NCI-H2171 treated with DMSO at 0.1 percent for 48 hours (cell line): ENCODE data around the gene HNRNPM.
"Not testable (repeated sequence)": the region's sequence is repeated elsewhere in the genome, so short reads cannot be mapped to it uniquely, and the experiment has no call there.

Source experiments
- DNase-seq: peaks from one replicate; lab custom pipeline; 2025; lab: John Stamatoyannopoulos, UW

HNRNPM gene

DNA sequence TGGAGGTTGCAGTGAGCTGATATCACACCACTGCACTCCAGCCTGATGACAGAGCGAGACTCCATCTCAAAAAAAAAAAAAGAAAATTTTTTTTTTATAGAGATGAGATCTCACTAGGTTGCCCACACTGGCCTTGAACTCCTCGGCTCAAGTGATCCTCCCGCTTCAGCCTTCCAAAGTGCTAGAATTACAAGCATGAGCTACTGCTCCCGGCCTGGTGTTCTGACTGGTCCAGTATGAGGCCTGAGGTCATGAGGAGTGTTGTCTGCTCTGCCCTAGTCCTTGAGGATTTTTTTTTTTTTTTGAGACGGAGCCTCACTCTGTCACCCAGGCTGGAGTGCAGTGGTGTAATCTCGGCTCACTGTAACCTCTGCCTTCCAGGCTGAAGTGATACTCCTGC, 19.4 kb upstream of the HNRNPM start:
- not testable (repeated sequence) for DNase-seq

DNA sequence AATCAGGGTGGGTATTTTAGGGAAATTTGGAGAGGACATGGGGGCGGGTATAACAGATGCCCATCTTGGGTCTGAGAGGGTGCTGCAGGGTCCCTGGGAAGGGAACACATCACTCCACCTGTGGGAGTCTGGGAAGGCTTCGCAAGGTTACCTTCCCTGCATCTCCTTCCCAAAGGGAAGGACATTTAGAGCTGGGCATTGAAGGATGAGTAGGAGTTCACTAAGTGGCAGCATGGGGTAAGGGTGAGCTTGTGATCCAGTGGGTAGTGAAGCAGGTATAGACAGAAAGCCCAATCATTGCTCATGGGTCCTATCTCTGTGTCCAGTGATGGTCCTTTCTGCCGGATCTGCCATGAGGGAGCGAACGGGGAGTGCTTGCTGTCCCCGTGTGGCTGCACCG, 18.5 kb upstream of the HNRNPM start:
- no peak for DNase-seq

GRCh38 chr19:8429044-8429443, 15.7 kb upstream of the HNRNPM start:
- DNase-seq: no peak

GRCh38 chr19:8429826-8430225, 14.9 kb upstream of the HNRNPM start:
- DNase-seq: no peak

GRCh38 chr19:8430650-8431049, 14.1 kb upstream of the HNRNPM start:
- DNase-seq: no peak

- DNase-seq: no peak
Observed at GRCh38 chr19:8438236-8438635, 6.5 kb upstream of the HNRNPM start.

DNA sequence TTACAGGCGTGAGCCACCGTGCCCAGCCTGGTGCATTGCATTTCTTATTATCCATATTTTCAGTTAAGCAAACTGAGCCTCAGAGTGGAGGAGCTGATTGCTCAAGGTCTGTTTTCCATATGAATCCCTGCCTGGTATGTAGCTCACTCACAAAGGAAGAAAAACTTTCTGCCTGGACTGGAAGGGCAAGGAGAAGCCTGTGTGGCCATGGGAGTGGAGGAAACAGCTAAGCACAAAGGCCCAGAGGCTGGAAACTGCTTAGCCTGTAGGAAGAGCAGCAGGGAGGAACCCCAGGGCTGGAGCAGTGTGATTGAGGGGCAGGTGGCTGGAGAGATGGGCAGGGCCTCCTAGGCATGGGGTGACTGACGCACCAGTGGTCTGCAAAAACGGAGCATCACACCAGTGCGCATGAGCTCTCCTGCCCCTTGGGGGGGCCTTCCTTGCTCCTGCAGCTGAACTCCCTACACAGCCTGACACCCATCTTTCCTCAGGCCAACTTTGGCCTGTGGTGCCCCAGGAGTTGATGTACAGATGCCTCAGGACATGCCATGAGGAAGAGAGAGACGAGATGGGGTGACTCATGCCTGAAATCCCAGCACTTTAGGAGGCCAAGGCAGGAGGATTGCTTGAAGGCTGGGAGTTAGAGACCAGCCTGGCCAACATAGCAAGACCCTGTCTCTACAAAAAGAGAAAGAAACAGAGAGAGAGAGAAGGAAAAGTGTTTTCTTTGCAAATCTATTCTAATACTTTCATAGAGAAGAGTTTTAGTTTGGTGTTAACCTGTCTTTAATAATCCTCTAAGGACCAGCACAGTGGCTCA, 2.8 kb upstream of the HNRNPM start:
- no peak for DNase-seq

DNA sequence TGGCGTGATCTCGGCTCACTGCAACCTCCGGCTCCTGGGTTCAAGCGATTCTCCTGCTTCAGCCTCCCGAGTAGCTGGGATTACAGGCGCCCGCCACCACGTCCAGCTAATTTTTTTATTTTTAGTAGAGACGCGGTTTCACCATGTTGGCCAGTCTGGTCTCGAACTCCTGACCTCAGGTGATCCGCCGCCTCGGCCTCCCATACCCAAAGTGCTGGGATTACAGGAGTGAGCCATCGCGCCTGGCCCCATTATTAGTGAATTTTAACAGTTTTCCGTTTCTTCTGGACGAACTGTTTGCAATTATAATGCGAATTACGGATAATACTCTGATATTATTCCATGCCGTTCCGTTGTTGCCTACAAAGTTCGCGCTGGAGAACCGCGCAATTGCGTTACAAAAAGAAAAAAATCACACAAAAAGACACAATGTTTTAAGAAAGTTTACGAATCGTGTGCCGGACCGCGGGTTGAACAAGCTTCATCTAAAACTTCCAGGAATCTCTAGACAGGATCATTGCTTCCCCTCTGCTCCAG, 567 bp upstream of the HNRNPM start:
- not testable (repeated sequence) for DNase-seq

DNA sequence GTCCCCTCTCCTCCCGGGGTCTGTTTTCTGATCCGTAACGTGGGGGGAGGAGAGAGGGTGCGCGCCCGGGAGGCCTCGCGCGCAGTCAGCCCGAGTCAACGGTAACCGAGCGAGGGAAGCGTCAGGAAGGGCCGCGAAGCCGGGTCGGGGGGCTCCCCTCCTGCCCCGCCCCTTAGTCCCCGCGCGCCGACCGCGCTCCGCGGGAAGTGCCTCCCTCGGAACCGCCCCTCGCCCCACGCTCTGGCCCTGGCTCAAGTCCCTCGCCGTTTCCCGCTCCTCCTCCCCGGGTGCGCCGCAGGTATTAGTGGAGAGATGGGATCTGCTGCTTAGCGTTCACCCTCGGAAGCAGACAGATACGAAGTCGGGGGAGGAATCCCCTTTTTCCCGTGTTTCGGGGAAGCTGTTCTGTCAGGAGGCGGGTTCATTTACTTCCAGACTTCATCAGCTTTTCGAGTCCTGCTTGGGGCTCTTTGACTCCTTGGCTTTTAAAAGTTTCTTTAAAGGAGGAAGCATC, 770 bp downstream of the HNRNPM start:
- peak; percentile 10 for DNase-seq

GRCh38 chr19:8446061-8446709, 1.4 kb downstream of the HNRNPM start:
- no peak for DNase-seq

GRCh38 chr19:8449830-8450229, 5.1 kb downstream of the HNRNPM start:
- no peak for DNase-seq

DNA sequence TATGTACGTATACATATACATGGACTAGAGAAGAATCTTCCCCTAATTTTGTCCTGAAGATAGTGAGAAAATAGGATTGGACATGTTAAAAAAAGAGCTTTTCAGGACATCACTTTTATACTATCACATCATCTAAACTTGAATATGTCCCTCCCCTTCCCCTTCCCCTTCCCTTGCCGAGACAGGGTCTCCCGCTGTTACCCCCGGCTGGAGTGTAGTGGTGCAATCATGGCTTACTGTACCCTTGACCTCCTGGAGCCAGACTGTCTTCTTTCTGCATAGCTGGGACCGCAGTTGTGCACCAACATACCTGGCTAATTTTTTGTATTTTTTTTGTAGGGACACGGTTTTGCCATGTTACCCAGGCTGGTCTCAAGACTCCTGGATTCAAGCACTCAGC, 6.6 kb downstream of the HNRNPM start:
- DNase-seq: no peak

DNA sequence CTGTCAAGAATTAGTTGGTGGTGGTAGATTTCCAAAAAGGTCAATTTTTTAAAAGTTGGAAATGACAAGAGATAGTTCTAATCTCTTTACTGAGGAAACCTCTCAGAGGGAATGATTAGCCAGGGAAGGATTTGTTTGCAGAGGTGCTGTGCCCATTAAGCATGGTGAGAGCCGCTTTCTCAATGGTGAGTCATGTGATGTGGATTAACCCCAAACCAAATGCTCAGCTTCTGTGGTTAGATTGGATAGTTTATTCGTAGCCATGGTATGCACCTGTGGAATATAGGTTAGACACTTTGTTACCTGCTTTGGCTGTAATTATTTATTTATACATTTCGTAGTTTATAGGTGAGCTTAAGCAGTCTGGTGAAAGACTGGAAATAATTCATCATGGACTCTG, 7.1 kb downstream of the HNRNPM start:
- no peak for DNase-seq

DNA sequence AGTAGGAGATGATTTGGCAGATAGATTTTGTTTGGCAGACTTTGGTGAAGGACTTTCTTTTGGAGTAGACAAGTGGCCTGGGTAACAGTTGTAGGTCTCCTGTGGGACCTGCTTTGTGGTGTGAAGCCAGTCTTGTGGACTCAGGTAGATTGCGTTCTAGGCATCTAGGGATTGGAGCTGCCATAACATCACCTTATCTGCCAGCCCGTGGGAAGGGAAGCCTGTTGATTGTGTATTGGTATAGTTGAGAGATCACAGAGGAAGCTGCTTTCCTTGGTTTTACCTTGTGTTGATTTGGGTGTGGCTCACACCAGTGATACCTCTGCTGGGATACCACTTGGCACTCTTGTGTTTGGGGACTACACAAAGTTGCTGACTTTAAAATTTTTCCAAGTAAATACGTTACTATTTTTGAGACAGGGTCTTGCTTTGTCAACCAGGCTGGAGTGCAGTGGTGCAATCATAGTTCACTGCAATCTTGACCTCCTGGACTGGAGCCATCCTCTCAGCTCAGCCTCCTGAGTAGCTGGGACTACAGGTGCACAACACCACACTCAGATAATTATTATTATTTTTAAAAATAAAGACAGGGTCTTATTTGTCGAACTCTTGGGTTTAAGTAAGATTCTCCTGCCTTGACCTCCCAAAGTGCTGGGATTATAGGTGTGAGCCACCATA, 7.8 kb downstream of the HNRNPM start:
- DNase-seq: no peak

GRCh38 chr19:8453616-8454015, 8.8 kb downstream of the HNRNPM start:
- no peak for DNase-seq

- no peak for DNase-seq
Observed at GRCh38 chr19:8454218-8454617, 9.4 kb downstream of the HNRNPM start.

DNA sequence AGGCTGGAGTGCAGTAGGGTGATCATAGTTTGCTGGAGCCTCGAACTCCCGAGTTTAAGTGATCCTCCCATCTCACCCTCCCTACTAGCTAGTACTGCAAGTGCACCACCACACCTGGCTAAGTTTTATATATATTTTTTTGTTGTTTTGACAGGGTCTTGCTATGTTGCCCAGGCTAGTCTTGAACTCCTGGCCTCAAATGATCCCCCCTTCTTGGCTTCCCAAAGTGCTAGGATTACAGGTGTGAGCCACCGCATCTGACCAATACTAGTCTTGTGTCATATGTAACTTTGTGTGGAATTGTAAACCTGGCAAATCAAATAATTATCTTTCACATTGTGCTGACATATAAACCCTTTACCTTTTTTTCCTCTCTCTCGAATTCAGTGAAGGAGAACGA, 10.2 kb downstream of the HNRNPM start:
- DNase-seq: no peak

GRCh38 chr19:8456064-8456463, 11.3 kb downstream of the HNRNPM start:
- no peak for DNase-seq

DNA sequence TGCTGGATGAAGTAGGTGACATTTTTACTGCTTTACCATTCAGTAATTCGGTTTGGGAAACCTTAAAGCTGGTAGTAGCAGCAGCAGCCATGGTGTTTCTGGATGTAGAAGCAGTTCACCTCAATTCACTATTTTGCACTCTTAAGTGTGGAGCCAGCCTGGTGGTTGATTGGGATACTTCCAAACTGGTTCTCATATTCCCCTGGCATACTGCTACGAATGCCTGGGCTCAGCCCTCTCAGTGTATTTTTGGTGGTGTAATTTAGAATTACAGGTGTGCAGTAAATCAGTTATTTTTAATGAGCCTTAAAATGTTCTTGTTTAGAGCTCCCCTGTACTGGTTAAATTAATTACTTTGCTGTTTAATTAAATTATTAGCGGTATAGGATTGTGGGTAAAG, 12.4 kb downstream of the HNRNPM start:
- no peak for DNase-seq

- DNase-seq: no peak
Observed at GRCh38 chr19:8457827-8458226, 13.1 kb downstream of the HNRNPM start.

- DNase-seq: no peak
Observed at GRCh38 chr19:8458380-8458779, 13.6 kb downstream of the HNRNPM start.

- DNase-seq: no peak
Observed at GRCh38 chr19:8459095-8459494, 14.3 kb downstream of the HNRNPM start.
